IMR-90 (cell line): ENCODE measurements around the gene PISD. TPM values are rescaled to one million over a fixed set of nuclear protein-coding genes. Genes with fewer than 3 reads are reported as not detected.

Experiments
- ATAC-seq: fragments of 200-7000 bp; cut with Tn5 transposase; 2 replicates; pipeline ENCODE4 v1.9.1; 2020; ENCODE audit warnings: low read depth, mild to moderate bottlenecking, moderate library complexity
- BruUV-seq: library from RNA; stranded (reverse); fragments of 400-500 nt; replicated peaks from 2 replicates; lab custom pipeline; 2021; lab: Mats Ljungman, UMichigan
- CTCF ChIA-PET: fragments of 300-600 bp; formaldehyde crosslinking; extraction: SDS; loops from one replicate; lab custom pipeline; 2021; ENCODE audit warnings: antibody characterized with exemption; lab: Yijun Ruan, JAX
- POLR2A ChIA-PET: fragments of 300-600 bp; sonication (Branson Sonifier 250); formaldehyde crosslinking; loops from one replicate; lab custom pipeline; 2022; ENCODE audit warnings: antibody characterized with exemption; ENCODE audit not compliant: unreplicated experiment; lab: Charles Lee
- DNase-seq: peaks from one replicate; pipeline ENCODE4 v3.0.0; 2013
- H2AFZ ChIP-seq: replicated peaks from 2 replicates; pipeline ENCODE3; 2013; ENCODE audit warnings: low read length, mild to moderate bottlenecking; ENCODE audit not compliant: poor library complexity
- H2AK5ac ChIP-seq: 2 replicates; pipeline ENCODE4 v1.6.1; 2013; ENCODE audit warnings: low read depth, low read length, inconsistent platforms
- H2AK9ac ChIP-seq: replicated peaks from 2 replicates; pipeline ENCODE3; 2013; ENCODE audit warnings: mild to moderate bottlenecking, low read depth, low read length, moderate library complexity; ENCODE audit not compliant: poor library complexity
- H2BK120ac ChIP-seq: 2 replicates; pipeline ENCODE4 v1.6.1; 2013; ENCODE audit warnings: low read depth, low read length, inconsistent platforms
- H2BK15ac ChIP-seq: 3 replicates; pipeline ENCODE4 v1.6.1; 2013; ENCODE audit warnings: low read depth, low read length, inconsistent platforms
- H2BK20ac ChIP-seq: 2 replicates; pipeline ENCODE4 v1.6.1; 2013; ENCODE audit warnings: low read depth, mild to moderate bottlenecking, inconsistent platforms, low read length, moderate library complexity
- H2BK5ac ChIP-seq: 2 replicates; pipeline ENCODE4 v1.6.1; 2013; ENCODE audit warnings: mild to moderate bottlenecking, low read depth, low read length, inconsistent platforms; ENCODE audit not compliant: poor library complexity, severe bottlenecking
- H3K14ac ChIP-seq: replicated peaks from 2 replicates; pipeline ENCODE4 v1.6.1; 2013; ENCODE audit warnings: low read depth, low read length, inconsistent platforms
- H3K18ac ChIP-seq: 2 replicates; pipeline ENCODE4 v1.6.1; 2013; ENCODE audit warnings: low read depth, low read length, control low read depth
- H3K23ac ChIP-seq: 2 replicates; pipeline ENCODE4 v1.6.1; 2013; ENCODE audit warnings: low read depth, low read length, inconsistent platforms
- H3K27ac ChIP-seq: 2 replicates; pipeline ENCODE4 v1.5.1; 2013; ENCODE audit warnings: mild to moderate bottlenecking, control low read depth, low read length; ENCODE audit not compliant: insufficient read depth
- H3K27me3 ChIP-seq: 2 replicates; pipeline ENCODE4 v1.6.1; 2013; ENCODE audit warnings: low read length; ENCODE audit not compliant: control insufficient read depth, insufficient read depth
- H3K36me3 ChIP-seq: 2 replicates; pipeline ENCODE4 v1.6.1; 2013; ENCODE audit warnings: low read length, mixed read lengths; ENCODE audit not compliant: control insufficient read depth, insufficient read depth
- H3K4ac ChIP-seq: 2 replicates; pipeline ENCODE4 v1.6.1; 2013; ENCODE audit warnings: low read depth, low read length, inconsistent platforms
- H3K4me1 ChIP-seq: 2 replicates; pipeline ENCODE4 v1.6.1; 2013; ENCODE audit warnings: low read length, mixed read lengths; ENCODE audit not compliant: control insufficient read depth, insufficient read depth
- H3K4me2 ChIP-seq: 2 replicates; pipeline ENCODE4 v1.6.1; 2013; ENCODE audit warnings: low read depth, mild to moderate bottlenecking, control low read depth, low read length, moderate library complexity
- H3K4me3 ChIP-seq: 2 replicates; pipeline ENCODE4 v1.5.1; 2013; ENCODE audit warnings: low read depth, mild to moderate bottlenecking, control low read depth, low read length, moderate library complexity; ENCODE audit not compliant: insufficient read depth
- H3K56ac ChIP-seq: 2 replicates; pipeline ENCODE4 v1.6.1; 2013; ENCODE audit warnings: low read length, inconsistent platforms; ENCODE audit not compliant: insufficient read depth; ENCODE audit errors: extremely low read depth
- H3K79me1 ChIP-seq, 2 experiments: 2 replicates each; pipeline ENCODE4 v1.6.1; 2013; ENCODE audit warnings: low read length in 2 of 2, inconsistent platforms in 1 of 2, low read depth in 1 of 2
- H3K9ac ChIP-seq: 2 replicates; pipeline ENCODE4 v1.6.1; 2013; ENCODE audit warnings: low read depth, low read length, control low read depth
- H3K9me1 ChIP-seq: 2 replicates; pipeline ENCODE4 v1.6.1; 2013; ENCODE audit warnings: low read length, inconsistent platforms; ENCODE audit not compliant: insufficient read depth
- H3K9me3 ChIP-seq: 2 replicates; pipeline ENCODE4 v1.6.1; 2013; ENCODE audit warnings: low read length; ENCODE audit not compliant: control insufficient read depth, insufficient read depth
- H4K20me1 ChIP-seq: 2 replicates; pipeline ENCODE4 v1.6.1; 2013; ENCODE audit warnings: low read length, inconsistent platforms; ENCODE audit not compliant: insufficient read depth
- H4K5ac ChIP-seq: 2 replicates; pipeline ENCODE4 v1.6.1; 2013; ENCODE audit warnings: mild to moderate bottlenecking, low read depth, low read length, control low read depth
- H4K8ac ChIP-seq, 2 experiments: 2 replicates each; pipeline ENCODE4 v1.6.1; 2013; ENCODE audit warnings: low read depth in 2 of 2, low read length in 2 of 2, control low read depth in 1 of 2, inconsistent platforms in 1 of 2
- H4K91ac ChIP-seq: 2 replicates; pipeline ENCODE4 v1.6.1; 2013; ENCODE audit warnings: low read depth, low read length, inconsistent platforms; ENCODE audit not compliant: insufficient read depth
- BHLHE40 ChIP-seq: fragments of 150-350 bp; IDR thresholded peaks from 2 replicates; pipeline ENCODE4 v1.6.1; 2016; ENCODE audit warnings: mild to moderate bottlenecking, low read depth, low read length
- CEBPB ChIP-seq: IDR thresholded peaks from 2 replicates; pipeline ENCODE4 v1.6.1; 2012; ENCODE audit warnings: low read depth, low read length, improper control_type of control experiment
- CTCF ChIP-seq: conservative IDR thresholded peaks from 2 replicates; pipeline ENCODE4 v1.5.1; 2012; ENCODE audit warnings: mild to moderate bottlenecking, low read depth, low read length, improper control_type of control experiment
- FOS ChIP-seq: fragments of 150-350 bp; IDR thresholded peaks from 2 replicates; pipeline ENCODE4 v1.6.1; 2016; ENCODE audit warnings: low read depth, low read length
- MAZ ChIP-seq: IDR thresholded peaks from 2 replicates; pipeline ENCODE4 v1.6.1; 2012; ENCODE audit warnings: low read depth, mild to moderate bottlenecking, low read length, improper control_type of control experiment, moderate library complexity, borderline replicate concordance
- POLR2A ChIP-seq: IDR thresholded peaks from 2 replicates; pipeline ENCODE4 v1.6.1; 2012; ENCODE audit warnings: mild to moderate bottlenecking, low read depth, low read length
- RAD21 ChIP-seq: IDR thresholded peaks from 2 replicates; pipeline ENCODE4 v1.6.1; 2012; ENCODE audit warnings: low read length, improper control_type of control experiment
- RCOR1 ChIP-seq: IDR thresholded peaks from 2 replicates; pipeline ENCODE4 v1.6.1; 2012; ENCODE audit warnings: mild to moderate bottlenecking, low read length, improper control_type of control experiment; ENCODE audit not compliant: insufficient replicate concordance
- RFX5 ChIP-seq: IDR thresholded peaks from 2 replicates; pipeline ENCODE4 v1.8.0; 2012; ENCODE audit warnings: low read depth, mild to moderate bottlenecking, low read length, moderate library complexity
- SMC3 ChIP-seq: fragments of 150-350 bp; IDR thresholded peaks from 2 replicates; pipeline ENCODE4 v1.6.1; 2016; ENCODE audit warnings: low read depth, mild to moderate bottlenecking, antibody characterized with exemption, low read length, moderate library complexity
- USF2 ChIP-seq: fragments of 150-350 bp; IDR thresholded peaks from 2 replicates; pipeline ENCODE4 v1.6.1; 2017; ENCODE audit warnings: mild to moderate bottlenecking, antibody characterized with exemption, low read length, low read depth
- WGBS, 2 experiments: methylation state at CpG; one replicate each; pipeline versions ENCODE4 v1.1.5 to v1.1.7; 2013; ENCODE audit warnings: missing lambda C conversion rate in 2 of 2; ENCODE audit not compliant: insufficient read length in 1 of 2; ENCODE audit errors: extremely low coverage in 2 of 2; 5-methylcytosine and 5-hydroxymethylcytosine counted together
- dilution Hi-C: fragments of 300-500 bp; cut with HindIII; formaldehyde crosslinking; loops from one replicate; pipeline ENCODE4 v1.14.3; 2018; ENCODE audit warnings: low sequenced_read_pairs; ENCODE audit not compliant: unreplicated experiment
- in situ Hi-C: fragments of 300-500 bp; cut with MboI; formaldehyde crosslinking; loops from 3 replicates; pipeline ENCODE4 v1.14.3; 2019; ENCODE audit warnings: low sequenced_read_pairs, inconsistent platforms, mixed read lengths
- intact Hi-C: fragments of 100-400 bp; cut with micrococcal nuclease; formaldehyde crosslinking; loops from 2 replicates; pipeline ENCODE4 v1.10.0; 2022
- polyA plus RNA-seq, 3 experiments: library from polyadenylated mRNA; depleted of rRNA; stranded (reverse); fragments of >200 nt; gene quantifications; 2 replicates each; pipeline ENCODE4 v1.2.3, GENCODE V29; 2012; ENCODE audit warnings: low replicate concordance in 1 of 3
- total RNA-seq: library from RNA; depleted of rRNA; stranded (reverse); fragments of >200 nt; gene quantifications from 2 replicates; pipeline ENCODE4 v1.2.3, GENCODE V29; 2012
- TF ChIP-seq, protein P1 (sequence below): fragments of 150-350 bp; IDR thresholded peaks from 2 replicates; pipeline ENCODE4 v1.6.1; 2016; ENCODE audit warnings: low read depth, mild to moderate bottlenecking, low read length, moderate library complexity, borderline replicate concordance

Gene PISD
- total and polyA plus RNA-seq, 2 of the 4 experiments (the other 2 are of a cell fraction), result 34.1 to 48.8 TPM

DNA sequence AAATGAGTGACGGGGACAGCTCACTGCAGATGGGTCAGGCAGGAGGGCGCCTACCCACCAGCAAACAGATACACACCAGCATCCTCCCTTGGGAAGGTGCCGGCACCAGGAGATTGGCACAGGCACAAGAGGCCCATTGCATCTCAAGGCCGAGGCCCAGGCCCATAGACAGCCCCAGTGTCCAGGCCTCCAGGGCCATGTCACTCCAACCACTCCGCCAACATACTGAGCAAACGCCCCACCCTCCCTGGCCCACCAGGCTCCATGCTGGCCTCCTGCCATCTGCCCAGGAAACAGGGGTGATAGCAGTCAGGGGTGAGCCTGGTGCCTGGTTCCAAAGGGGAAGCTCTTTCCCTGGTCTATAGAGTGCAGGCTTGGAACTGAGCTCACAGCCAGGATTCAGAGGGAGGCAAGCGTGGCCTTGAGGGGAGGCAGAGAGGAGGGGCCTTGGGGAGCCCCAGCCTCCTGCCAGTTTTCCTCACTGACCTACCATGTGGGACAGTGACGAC, 34.7 kb downstream of the PISD start:
- H4K8ac ChIP-seq, result no peak overlapping the region
- H3K27me3 ChIP-seq, result no peaks in the 10 kb centered on the region
- H2BK15ac ChIP-seq, result no peak overlapping the region
- ChIA-PET CTCF (no interaction called here), POLR2A (no interaction called here)
- intact Hi-C loops, result no loop called here
- H3K27ac ChIP-seq, result no peak overlapping the region
- H3K14ac ChIP-seq, result no peak overlapping the region
- no peak overlapping the region for H3K23ac ChIP-seq
- H3K79me1 ChIP-seq, result peaks cover 40 to 93% of the 10 kb centered on the region in 2 experiments
- peak overlapping the region; percentile 26 for H2AFZ ChIP-seq
- H4K91ac ChIP-seq, result no peak overlapping the region
- dilution Hi-C loops, result no loop called here
- H2BK20ac ChIP-seq, result no peak overlapping the region
- H3K4me1 ChIP-seq, result peaks cover 27% of the 10 kb centered on the region
- no peak overlapping the region for H3K56ac ChIP-seq
- H2BK120ac ChIP-seq, result no peak overlapping the region
- no peak overlapping the region for H2AK9ac ChIP-seq
- DNase-seq, result no peak
- peak overlapping the region; percentile 16 for H2BK5ac ChIP-seq
- H3K4me2 ChIP-seq, result no peak overlapping the region
- no peak for TF ChIP-seq POLR2A
- no peak for TF ChIP-seq BHLHE40
- TF ChIP-seq FOS, result no peak
- no peak for TF ChIP-seq CTCF
- TF ChIP-seq RCOR1, result no peak
- no peak for TF ChIP-seq RFX5
- TF ChIP-seq MAZ, result no peak
- TF ChIP-seq, protein P1, sequence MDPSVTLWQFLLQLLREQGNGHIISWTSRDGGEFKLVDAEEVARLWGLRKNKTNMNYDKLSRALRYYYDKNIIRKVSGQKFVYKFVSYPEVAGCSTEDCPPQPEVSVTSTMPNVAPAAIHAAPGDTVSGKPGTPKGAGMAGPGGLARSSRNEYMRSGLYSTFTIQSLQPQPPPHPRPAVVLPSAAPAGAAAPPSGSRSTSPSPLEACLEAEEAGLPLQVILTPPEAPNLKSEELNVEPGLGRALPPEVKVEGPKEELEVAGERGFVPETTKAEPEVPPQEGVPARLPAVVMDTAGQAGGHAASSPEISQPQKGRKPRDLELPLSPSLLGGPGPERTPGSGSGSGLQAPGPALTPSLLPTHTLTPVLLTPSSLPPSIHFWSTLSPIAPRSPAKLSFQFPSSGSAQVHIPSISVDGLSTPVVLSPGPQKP, result no peak
- no peak for TF ChIP-seq RAD21
- no peak for TF ChIP-seq SMC3
- no peak for TF ChIP-seq USF2
- no peak for TF ChIP-seq CEBPB
- WGBS, 2 experiments, result 90% methylated on average over 2 of the region's 8 CpGs; no CpG with 5 or more reads in 1 of the 2 experiments
- no peak overlapping the region for H4K5ac ChIP-seq
- H3K9me1 ChIP-seq, result peaks cover 29% of the 10 kb centered on the region
- peaks cover 23% of the 10 kb centered on the region for H3K36me3 ChIP-seq
- H2AK5ac ChIP-seq, result no peak overlapping the region
- no peak overlapping the region for H3K4ac ChIP-seq
- H3K4me3 ChIP-seq, result no peak overlapping the region
- no peak overlapping the region for H3K9ac ChIP-seq
- peaks cover 88% of the 10 kb centered on the region for H4K20me1 ChIP-seq
- in situ Hi-C loops, result no loop called here
- BruUV-seq, result no TSS peak
- ATAC-seq, result no peak
- no peak overlapping the region for H3K18ac ChIP-seq
- no peaks in the 10 kb centered on the region for H3K9me3 ChIP-seq
